ENCODE data around the gene GARIN6.
"Not testable (repeated sequence)": the region's sequence is repeated elsewhere in the genome, so short reads cannot be mapped to it uniquely, and the experiment has no call there.

The GARIN6 gene
- total RNA-seq: 0 reads per million in 2 donors

GRCh38 chr12:99647453-99647852 lies at the start of gene GARIN6:
Gene GARIN6, plus strand, starts transcription at chr12:99647753. Its CDS starts 422 bp downstream, at chr12:99648175.
- DNase-seq: no peak

DNA sequence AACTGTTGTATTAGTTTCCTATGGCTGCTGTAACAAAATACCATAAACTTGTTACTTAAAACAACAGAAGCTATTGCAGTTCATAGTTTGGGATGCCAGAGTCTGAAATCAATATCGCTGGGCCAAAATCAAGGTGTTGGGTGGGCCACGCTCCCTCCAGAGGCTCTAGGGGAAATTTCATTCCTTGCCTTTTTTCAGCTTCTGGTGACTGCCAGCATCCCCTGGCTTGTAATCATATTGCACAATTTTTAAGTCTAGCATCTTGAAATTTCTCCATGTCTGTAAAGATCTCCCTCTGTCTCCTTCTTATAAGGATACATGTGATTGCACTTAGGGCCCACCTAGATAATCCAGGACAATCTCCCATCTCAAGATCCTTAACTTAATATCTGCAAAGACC lies 48.8 kb upstream of the GARIN6 start:
- no peak for DNase-seq

- no peak for DNase-seq
Observed at GRCh38 chr12:99600388-99600787, 47.2 kb upstream of the GARIN6 start.

DNA sequence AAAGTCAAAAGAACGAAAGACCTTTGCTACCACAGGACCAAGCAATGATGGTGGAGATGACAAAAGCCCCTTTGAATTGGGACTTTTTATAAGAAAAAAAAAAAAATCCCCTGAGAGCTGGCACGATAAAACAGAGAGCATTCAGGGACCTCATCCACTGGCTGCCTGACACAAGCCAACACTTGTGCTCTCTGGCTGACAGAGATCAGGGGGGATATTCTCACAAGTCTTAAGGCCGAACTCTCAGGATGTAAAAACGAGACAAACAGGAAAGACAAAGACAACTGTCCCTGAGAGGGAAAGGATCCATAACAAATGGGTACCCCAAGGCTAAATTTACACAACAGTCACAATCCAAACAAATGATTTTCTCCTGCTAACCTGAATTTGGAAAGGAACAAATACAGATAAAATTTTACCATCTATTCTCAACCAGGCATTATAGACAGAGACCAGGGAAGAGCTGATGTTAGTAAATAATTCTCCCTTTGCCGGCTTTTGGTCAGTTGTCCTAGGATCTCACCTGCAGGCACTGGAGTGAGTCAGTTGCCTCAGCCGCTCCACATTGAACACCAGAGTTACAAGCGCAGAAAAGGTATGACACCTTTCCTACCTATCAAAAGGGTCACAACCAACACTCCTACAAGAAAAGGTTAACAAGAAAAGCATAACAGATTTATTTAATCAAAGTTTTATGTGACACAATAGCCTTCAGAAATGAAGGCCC lies 37.9 kb upstream of the GARIN6 start:
- no peak for DNase-seq

- no peak for DNase-seq
Observed at GRCh38 chr12:99611117-99611516, 36.4 kb upstream of the GARIN6 start.

- DNase-seq: no peak
Observed at GRCh38 chr12:99611599-99611998, 36.0 kb upstream of the GARIN6 start.

GRCh38 chr12:99618657-99619056 lies 28.9 kb upstream of the GARIN6 start:
- no peak for DNase-seq

DNA sequence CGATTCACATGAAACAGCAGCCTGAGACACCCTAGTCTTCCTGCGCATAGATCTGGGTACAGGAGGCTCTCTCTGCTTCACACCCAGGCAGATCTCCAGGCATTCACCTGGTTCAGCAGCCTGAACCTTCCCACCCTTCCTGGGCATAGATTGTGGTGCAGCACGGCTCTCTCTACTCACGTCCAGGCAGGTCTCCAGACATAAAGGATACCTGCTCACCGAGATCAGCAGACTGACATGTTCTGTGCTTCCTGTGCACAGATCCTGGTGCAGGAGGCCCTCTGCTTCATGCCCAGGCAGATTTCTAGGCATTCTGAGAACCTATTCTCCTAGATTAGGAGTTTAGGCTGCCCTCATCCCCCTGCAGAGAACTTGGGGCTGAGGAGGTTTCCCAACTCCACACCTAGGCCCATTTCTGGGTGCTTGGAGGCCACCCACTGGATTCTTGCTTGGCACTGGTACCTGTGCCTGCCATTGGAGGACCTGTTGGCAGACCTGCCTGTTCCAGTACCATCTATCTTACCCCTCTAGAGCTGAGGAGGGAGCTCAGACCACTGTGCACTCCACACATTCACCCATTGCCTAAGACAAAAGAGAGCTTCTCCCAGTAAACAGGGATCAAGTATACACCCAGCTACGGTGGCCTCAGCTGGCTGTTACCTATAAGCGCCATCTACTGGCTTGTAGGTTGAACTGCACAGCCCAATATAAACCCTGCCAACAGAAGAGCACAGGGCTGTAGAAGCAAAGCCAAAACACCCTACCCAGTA lies 28.0 kb upstream of the GARIN6 start:
- DNase-seq: peak in 1 of 5 experiments; percentile 47

DNA sequence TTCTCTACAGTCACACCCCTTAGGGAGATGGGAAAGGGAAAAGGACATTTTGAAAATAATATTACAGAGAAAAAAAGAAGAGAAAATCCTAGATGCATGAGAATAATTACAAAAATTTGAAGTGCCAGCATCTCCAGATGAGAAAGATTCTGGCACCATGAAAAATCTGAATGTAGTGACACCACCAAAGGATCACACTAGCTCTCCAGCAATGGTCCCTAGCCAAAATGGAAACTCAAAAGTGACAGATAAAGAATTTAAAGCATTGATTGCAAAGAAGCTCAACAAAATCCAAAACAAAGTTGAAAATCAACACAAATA lies 27.4 kb upstream of the GARIN6 start:
- no peak for DNase-seq

GRCh38 chr12:99624591-99624990 lies 23.0 kb upstream of the GARIN6 start:
- DNase-seq: not testable (repeated sequence)

DNA sequence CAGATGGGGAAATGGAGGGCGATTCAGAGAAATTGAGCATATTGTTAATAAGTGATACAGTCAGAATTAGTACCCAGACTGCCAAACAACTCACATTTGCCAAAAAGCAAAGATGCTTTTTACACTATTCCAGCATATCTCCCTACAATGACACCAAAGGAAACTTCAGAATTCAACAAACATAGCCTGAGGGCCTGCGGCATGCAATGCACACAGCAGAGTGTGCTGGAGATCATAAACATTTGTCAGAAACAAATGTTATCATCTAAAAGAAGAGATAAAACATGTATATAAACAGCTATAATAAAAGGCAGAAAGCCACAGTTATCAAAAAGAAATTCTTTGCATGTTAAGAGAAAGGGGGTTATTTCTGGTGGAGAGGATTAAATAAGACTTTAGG lies 20.1 kb upstream of the GARIN6 start:
- DNase-seq: no peak

DNA sequence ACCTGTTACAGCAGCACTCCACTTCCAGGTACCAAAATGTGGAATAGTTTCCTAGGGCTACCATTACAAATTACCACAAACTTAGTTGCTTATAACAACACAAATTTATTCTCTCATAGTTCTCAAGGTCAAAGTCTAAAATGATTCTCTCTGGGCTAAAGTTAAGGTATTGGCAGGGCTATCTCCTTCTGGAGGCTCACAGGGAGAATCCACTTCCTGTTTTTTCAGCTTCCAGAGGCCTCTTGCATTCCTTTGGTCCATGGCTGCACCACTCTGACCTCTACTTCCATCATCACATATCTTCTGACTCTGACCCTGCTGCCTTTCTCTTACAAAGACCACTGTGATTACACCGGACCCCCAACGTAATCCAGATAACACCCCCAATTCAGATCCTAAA lies 2.9 kb upstream of the GARIN6 start:
- DNase-seq: no peak

GRCh38 chr12:99648183-99648582 lies 630 bp downstream of the GARIN6 start:
- DNase-seq: no peak

- no peak for DNase-seq
Observed at GRCh38 chr12:99649551-99649950, 2.0 kb downstream of the GARIN6 start.

- no peak for DNase-seq
Observed at GRCh38 chr12:99658671-99659349, 11.3 kb downstream of the GARIN6 start.

GRCh38 chr12:99670635-99671034 lies 23.1 kb downstream of the GARIN6 start:
- DNase-seq: no peak

- no peak for DNase-seq
Observed at GRCh38 chr12:99680276-99680675, 32.7 kb downstream of the GARIN6 start.

- no peak for DNase-seq
Observed at GRCh38 chr12:99686142-99686541, 38.6 kb downstream of the GARIN6 start.

DNA sequence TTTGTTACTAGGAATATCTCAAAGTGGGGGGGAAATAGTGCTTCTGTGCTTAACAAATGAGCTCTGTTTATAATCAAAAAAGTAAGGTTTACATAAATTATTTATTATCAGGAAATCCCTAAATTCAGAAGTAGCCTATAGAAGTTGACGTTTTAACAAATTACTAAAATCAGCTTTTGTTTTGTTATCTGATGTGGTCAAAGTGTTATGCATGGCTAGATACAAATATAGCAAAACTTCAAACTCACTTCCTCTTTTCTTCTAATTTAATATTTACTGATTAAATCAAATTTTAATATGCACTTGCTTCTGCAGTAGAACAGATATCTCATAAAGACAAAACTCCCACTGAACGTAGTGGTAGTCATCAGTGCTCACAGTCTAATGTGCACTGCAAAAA lies 47.5 kb downstream of the GARIN6 start:
- DNase-seq: no peak
